CD4-positive, alpha-beta T cell treated with Interleukin-10 for 1 hour (primary cell): ENCODE data around the gene RRAGD.

Experiments
- DNase-seq: peaks from one replicate; pipeline ENCODE4 v3.0.0-alpha.2; 2020

RRAGD gene

GRCh38 chr6:89328976-89329375, 83.1 kb downstream of the RRAGD start:
- no peak for DNase-seq

GRCh38 chr6:89324304-89324703, 87.8 kb downstream of the RRAGD start:
- no peak for DNase-seq

DNA sequence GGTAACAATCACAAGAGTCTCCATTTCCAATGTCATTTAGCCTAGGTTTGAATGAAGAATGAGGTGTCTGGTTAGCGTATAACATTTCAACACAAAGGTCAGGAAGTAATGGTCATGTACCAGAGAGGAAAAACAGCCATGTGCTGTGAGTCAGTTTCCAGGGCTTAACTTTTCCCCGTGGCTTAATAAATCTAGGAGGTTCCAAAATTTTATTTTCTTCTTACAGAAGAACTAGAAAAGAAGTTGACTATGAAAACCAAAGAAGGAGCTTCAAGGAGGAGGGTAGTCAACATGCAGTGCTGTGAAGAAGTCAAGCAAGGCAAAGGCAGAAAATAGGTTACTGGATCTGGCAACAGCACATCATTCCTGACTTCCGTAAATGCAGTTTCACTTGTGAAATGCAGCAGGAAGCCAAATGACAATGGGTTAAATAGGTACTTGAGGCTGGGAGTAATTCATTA, 88.5 kb downstream of the RRAGD start:
- no peak for DNase-seq

DNA sequence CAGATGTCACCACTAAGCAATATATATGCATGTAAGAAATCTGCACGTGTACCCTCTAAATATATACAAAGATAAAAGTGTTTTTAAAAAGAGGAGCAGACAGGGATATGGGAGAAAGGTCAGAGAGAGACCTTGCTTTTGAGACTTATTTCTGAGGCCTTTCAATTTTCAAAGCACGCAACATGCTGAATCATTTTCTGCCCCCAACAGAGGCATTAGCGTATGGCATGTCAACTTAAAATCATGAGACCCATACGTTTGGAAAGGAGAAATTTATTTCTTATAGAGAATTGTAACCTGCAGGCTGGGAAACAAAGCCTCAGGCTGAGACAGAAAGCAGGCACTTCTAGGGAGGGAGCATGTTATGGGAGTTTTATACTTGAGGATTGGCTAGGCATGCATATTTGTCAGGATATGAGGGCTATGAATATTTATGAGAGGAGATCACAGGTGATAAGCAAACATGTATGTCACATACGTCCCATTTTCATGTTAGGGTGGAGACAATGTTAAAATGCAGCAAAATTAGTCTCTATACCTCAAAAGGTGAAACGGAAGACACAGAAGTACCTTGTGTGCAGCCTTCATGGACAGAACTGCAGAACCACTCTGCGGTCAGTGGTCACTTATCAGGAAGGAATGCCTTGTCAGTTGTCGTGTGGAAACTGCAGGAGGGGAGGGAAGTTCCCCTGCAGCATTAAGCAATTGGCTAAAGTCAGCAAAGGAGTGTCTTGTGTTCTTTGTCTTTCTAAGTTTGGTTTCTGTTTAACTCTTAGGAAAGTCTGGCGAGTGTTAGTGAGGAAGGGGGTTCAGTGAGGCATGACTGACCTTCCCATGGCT, 90.7 kb downstream of the RRAGD start:
- no peak for DNase-seq

- DNase-seq = no peak
These were observed 92.0 kb downstream of the RRAGD start for GRCh38 chr6:89320012-89320559.

DNA sequence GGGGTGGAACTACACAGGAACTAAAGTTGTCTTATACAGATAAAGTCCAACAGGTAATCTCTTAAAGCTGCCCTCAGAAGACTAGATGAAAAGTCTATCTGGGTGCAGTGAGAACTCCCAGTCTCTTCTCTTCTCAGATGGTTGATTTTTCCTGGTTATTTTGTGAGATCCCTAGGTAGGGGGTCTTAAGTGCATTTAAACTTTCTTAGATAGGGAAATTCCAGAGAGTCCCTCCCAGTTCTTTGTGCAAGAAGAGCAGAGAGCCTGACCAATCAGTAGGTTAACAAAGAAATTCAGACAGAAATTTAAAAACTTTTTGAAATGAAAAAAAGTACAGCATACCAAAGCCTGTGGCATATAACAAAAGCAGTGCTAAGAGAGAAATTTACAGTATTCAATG, 95.0 kb downstream of the RRAGD start:
- no peak for DNase-seq

- DNase-seq = no peak
These were observed 96.7 kb downstream of the RRAGD start, which contains the start of gene GABRR2 for GRCh38 chr6:89315249-89315885. Gene GABRR2, minus strand, starts transcription at chr6:89315299. Its CDS starts 134 bp downstream, at chr6:89315165.

GRCh38 chr6:89314692-89315091, 97.4 kb downstream of the RRAGD start:
- DNase-seq = no peak
